Large intestine (tissue), 3 donors: ENCODE data around the gene RNF8. TPM values are rescaled to one million over a fixed set of nuclear protein-coding genes. Genes with fewer than 3 reads are reported as not detected.
"Not testable (repeated sequence)": the region's sequence is repeated elsewhere in the genome, so short reads cannot be mapped to it uniquely, and the experiment has no call there.

Source experiments
- DNase-seq, 2 donors: peaks; one replicate each; pipeline versions ENCODE4 v3.0.0 to v3.0.0-alpha.2; 2013
- H3K27ac ChIP-seq: one replicate; pipeline ENCODE4 v1.5.1; 2013; ENCODE audit warnings: low read length
- H3K27me3 ChIP-seq: 2 replicates; pipeline ENCODE4 v1.6.1; 2013; ENCODE audit warnings: low read length; ENCODE audit not compliant: control insufficient read depth, insufficient read depth
- H3K36me3 ChIP-seq: 2 replicates; pipeline ENCODE4 v1.6.1; 2013; ENCODE audit warnings: low read length; ENCODE audit not compliant: control insufficient read depth, insufficient read depth
- H3K4me1 ChIP-seq: one replicate; pipeline ENCODE4 v1.6.1; 2013; ENCODE audit warnings: low read length; ENCODE audit not compliant: control insufficient read depth, insufficient read depth
- H3K4me3 ChIP-seq: one replicate; pipeline ENCODE4 v1.5.1; 2013; ENCODE audit warnings: low read length
- H3K9me3 ChIP-seq: one replicate; pipeline ENCODE4 v1.6.1; 2013; ENCODE audit warnings: mild to moderate bottlenecking, low read depth, low read length, moderate library complexity; ENCODE audit not compliant: control insufficient read depth
- WGBS: methylation state at CpG from one replicate; pipeline ENCODE4 v1.1.5; 2013; ENCODE audit warnings: low lambda C conversion rate; ENCODE audit not compliant: insufficient coverage; 5-methylcytosine and 5-hydroxymethylcytosine counted together
- polyA plus RNA-seq: library from polyadenylated mRNA; unstranded; fragments of 120-200 nt; gene quantifications from one replicate; pipeline ENCODE4 v1.2.1, GENCODE V29; 2013

Gene RNF8
- polyA plus RNA-seq, 1 donor = 15.5 TPM

- not testable (repeated sequence) for DNase-seq, H3K4me3 ChIP-seq, H3K27me3 ChIP-seq, H3K27ac ChIP-seq, H3K9me3 ChIP-seq, H3K4me1 ChIP-seq
- WGBS = no CpG with 5 or more reads among the region's 5 CpGs
- H3K36me3 ChIP-seq = peaks cover 49% of the 10 kb centered on the region
These were observed 89.4 kb downstream of the RNF8 start for GRCh38 chr6:37443216-37443542.

Other genes starting within 250 kb of the RNF8 start
- gene PIM1, start 183.8 kb upstream of the RNF8 start, polyA plus RNA-seq = 71.3 TPM
- 7.0 TPM for gene TBC1D22B, start 96.2 kb upstream of the RNF8 start, polyA plus RNA-seq
- 1.5 TPM for gene TMEM217, start 95.8 kb upstream of the RNF8 start, polyA plus RNA-seq
- 33.1 TPM for gene CMTR1, start 79.2 kb downstream of the RNF8 start, polyA plus RNA-seq
- 18.1 TPM for gene CCDC167, start 145.9 kb downstream of the RNF8 start, polyA plus RNA-seq